H9 (cell line): Measurements from ENCODE around the gene SLC37A4. TPM values are rescaled to one million over a fixed set of nuclear protein-coding genes. Genes with fewer than 3 reads are reported as not detected.

ENCODE experiments used
- DNase-seq: peaks from one replicate; pipeline ENCODE4 v3.0.0-alpha.2; 2017
- H2AFZ ChIP-seq: one replicate; pipeline ENCODE4 v1.6.1; 2013; ENCODE audit warnings: mild to moderate bottlenecking, low read length, control low read depth, moderate library complexity
- H2AK5ac ChIP-seq: 2 replicates; pipeline ENCODE4 v1.6.1; 2013; ENCODE audit warnings: low read length, control low read depth, mixed read lengths; ENCODE audit not compliant: insufficient read length
- H2BK120ac ChIP-seq: one replicate; pipeline ENCODE4 v1.6.1; 2013; ENCODE audit warnings: low read depth, mild to moderate bottlenecking, low read length, control low read depth, inconsistent platforms; ENCODE audit not compliant: poor library complexity, severe bottlenecking
- H2BK12ac ChIP-seq: 2 replicates; pipeline ENCODE4 v1.6.1; 2013; ENCODE audit warnings: low read length, control low read depth, mixed read lengths, low read depth; ENCODE audit not compliant: insufficient read length
- H2BK15ac ChIP-seq: 2 replicates; pipeline ENCODE4 v1.6.1; 2013; ENCODE audit warnings: low read depth, low read length, control low read depth
- H2BK20ac ChIP-seq: one replicate; pipeline ENCODE4 v1.6.1; 2013; ENCODE audit warnings: low read depth, mild to moderate bottlenecking, low read length, control low read depth, inconsistent platforms; ENCODE audit not compliant: poor library complexity, severe bottlenecking
- H2BK5ac ChIP-seq: 2 replicates; pipeline ENCODE4 v1.6.1; 2013; ENCODE audit warnings: low read length, control low read depth, mixed read lengths; ENCODE audit not compliant: insufficient read length
- H3K14ac ChIP-seq: 2 replicates; pipeline ENCODE4 v1.6.1; 2013; ENCODE audit warnings: low read length, control low read depth; ENCODE audit not compliant: insufficient read depth
- H3K18ac ChIP-seq: 2 replicates; pipeline ENCODE4 v1.6.1; 2013; ENCODE audit warnings: low read depth, mild to moderate bottlenecking, mixed read lengths, low read length, control low read depth; ENCODE audit not compliant: insufficient read length
- H3K23ac ChIP-seq: 2 replicates; pipeline ENCODE4 v1.6.1; 2013; ENCODE audit warnings: low read length, control low read depth, mixed read lengths, low read depth; ENCODE audit not compliant: insufficient read length
- H3K23me2 ChIP-seq: 2 replicates; pipeline ENCODE4 v1.6.1; 2013; ENCODE audit warnings: low read depth, mild to moderate bottlenecking, mixed read lengths, low read length, control low read depth; ENCODE audit not compliant: insufficient read length, poor library complexity, severe bottlenecking
- H3K27ac ChIP-seq: 2 replicates; pipeline ENCODE4 v1.5.1; 2013; ENCODE audit warnings: low read length, control low read depth, mixed read lengths, low read depth; ENCODE audit not compliant: insufficient read length
- H3K27me3 ChIP-seq: 2 replicates; pipeline ENCODE4 v1.6.1; 2013; ENCODE audit warnings: low read length, control low read depth, inconsistent platforms; ENCODE audit not compliant: insufficient read depth
- H3K4ac ChIP-seq: 2 replicates; pipeline ENCODE4 v1.6.1; 2013; ENCODE audit warnings: low read depth, mild to moderate bottlenecking, control low read depth, inconsistent platforms, low read length, moderate library complexity
- H3K4me1 ChIP-seq: 2 replicates; pipeline ENCODE4 v1.6.1; 2013; ENCODE audit warnings: low read length, control low read depth, inconsistent platforms; ENCODE audit not compliant: insufficient read depth
- H3K4me2 ChIP-seq: 2 replicates; pipeline ENCODE4 v1.6.1; 2013; ENCODE audit warnings: low read length, control low read depth, mixed read lengths; ENCODE audit not compliant: insufficient read length, insufficient read depth
- H3K56ac ChIP-seq: 2 replicates; pipeline ENCODE4 v1.6.1; 2013; ENCODE audit warnings: low read depth, mild to moderate bottlenecking, mixed read lengths, low read length, control low read depth; ENCODE audit not compliant: insufficient read length
- H3K79me1 ChIP-seq: 2 replicates; pipeline ENCODE4 v1.6.1; 2013; ENCODE audit warnings: low read depth, mild to moderate bottlenecking, moderate library complexity, low read length, control low read depth, inconsistent platforms; ENCODE audit not compliant: insufficient read depth, poor library complexity, severe bottlenecking
- H3K79me2 ChIP-seq: 2 replicates; pipeline ENCODE4 v1.6.1; 2013; ENCODE audit warnings: low read length, control low read depth, inconsistent platforms; ENCODE audit not compliant: insufficient read depth
- H3K9ac ChIP-seq: 2 replicates; pipeline ENCODE4 v1.6.1; 2013; ENCODE audit warnings: low read length, control low read depth, mixed read lengths; ENCODE audit not compliant: insufficient read length; ENCODE audit errors: extremely low read depth
- H3K9me3 ChIP-seq: one replicate; pipeline ENCODE4 v1.6.1; 2013; ENCODE audit warnings: low read depth, low read length, inconsistent platforms; ENCODE audit not compliant: control insufficient read depth
- H3T11ph ChIP-seq: one replicate; pipeline ENCODE4 v1.6.1; 2013; ENCODE audit warnings: mild to moderate bottlenecking, low read length, control low read depth, inconsistent platforms
- H4K20me1 ChIP-seq: one replicate; pipeline ENCODE4 v1.6.1; 2013; ENCODE audit not compliant: control insufficient read depth, insufficient read length, insufficient read depth
- H4K5ac ChIP-seq: 2 replicates; pipeline ENCODE4 v1.6.1; 2013; ENCODE audit warnings: low read depth, mild to moderate bottlenecking, mixed read lengths, low read length, control low read depth; ENCODE audit not compliant: insufficient read length
- H4K8ac ChIP-seq: replicated peaks from 2 replicates; pipeline ENCODE4 v1.6.1; 2013; ENCODE audit warnings: low read length, control low read depth, mixed read lengths, low read depth; ENCODE audit not compliant: insufficient read length
- H4K91ac ChIP-seq: 2 replicates; pipeline ENCODE4 v1.6.1; 2013; ENCODE audit warnings: low read depth, mild to moderate bottlenecking, moderate library complexity, mixed read lengths, low read length, control low read depth; ENCODE audit not compliant: insufficient read length
- H3K27ac Mint-ChIP-seq, 3 experiments: 2 replicates in 2 of 3; 3 replicates in 1 of 3; pipeline ENCODE4 v1.8.0; 2020 to 2021; ENCODE audit warnings: mixed read lengths in 3 of 3, mild to moderate bottlenecking in 1 of 3, moderate library complexity in 1 of 3
- H3K27me3 Mint-ChIP-seq: 2 replicates; pipeline ENCODE4 v1.8.0; 2021; ENCODE audit warnings: low read depth, mild to moderate bottlenecking, moderate library complexity, mixed read lengths
- H3K36me3 Mint-ChIP-seq, 3 experiments: 2 replicates in 2 of 3; 3 replicates in 1 of 3; pipeline ENCODE4 v1.8.0; 2020 to 2021; ENCODE audit warnings: low read depth in 3 of 3, mixed read lengths in 3 of 3; ENCODE audit not compliant: insufficient read depth in 1 of 3
- H3K4me1 Mint-ChIP-seq, 2 experiments: 2 replicates each; pipeline ENCODE4 v1.8.0; 2020; ENCODE audit warnings: mixed read lengths in 2 of 2
- H3K4me3 Mint-ChIP-seq, 2 experiments: 2 replicates in 1 of 2; 3 replicates in 1 of 2; pipeline ENCODE4 v1.8.0; 2020 to 2021; ENCODE audit warnings: mild to moderate bottlenecking in 2 of 2, mixed read lengths in 2 of 2, moderate library complexity in 1 of 2
- H3K9me3 Mint-ChIP-seq, 2 experiments: 2 replicates in 1 of 2; 3 replicates in 1 of 2; pipeline ENCODE4 v1.8.0; 2020; ENCODE audit warnings: mild to moderate bottlenecking in 2 of 2, mixed read lengths in 2 of 2, moderate library complexity in 1 of 2
- WGBS: extraction: QIAGEN DNeasy Blood & Tissue Kit; methylation state at CpG from one replicate; pipeline ENCODE4 v1.1.7; 2013; ENCODE audit warnings: missing lambda C conversion rate, low lambda C conversion rate, mixed read lengths; ENCODE audit not compliant: insufficient read length; ENCODE audit errors: extremely low coverage; 5-methylcytosine and 5-hydroxymethylcytosine counted together
- total RNA-seq: library from RNA; stranded (reverse); gene quantifications from 2 replicates; pipeline ENCODE4 v1.2.1, GENCODE V29; 2021
- TF ChIP-seq, protein P1 (sequence below): fragments of 200-600 bp; sonication (generic); conservative IDR thresholded peaks from 3 replicates; pipeline ENCODE4 v1.8.0; 2021; ENCODE audit warnings: antibody characterized with exemption, mild to moderate bottlenecking

Gene SLC37A4
- total RNA-seq, 1 experiment from 2014 or later: 41.0 TPM

DNA sequence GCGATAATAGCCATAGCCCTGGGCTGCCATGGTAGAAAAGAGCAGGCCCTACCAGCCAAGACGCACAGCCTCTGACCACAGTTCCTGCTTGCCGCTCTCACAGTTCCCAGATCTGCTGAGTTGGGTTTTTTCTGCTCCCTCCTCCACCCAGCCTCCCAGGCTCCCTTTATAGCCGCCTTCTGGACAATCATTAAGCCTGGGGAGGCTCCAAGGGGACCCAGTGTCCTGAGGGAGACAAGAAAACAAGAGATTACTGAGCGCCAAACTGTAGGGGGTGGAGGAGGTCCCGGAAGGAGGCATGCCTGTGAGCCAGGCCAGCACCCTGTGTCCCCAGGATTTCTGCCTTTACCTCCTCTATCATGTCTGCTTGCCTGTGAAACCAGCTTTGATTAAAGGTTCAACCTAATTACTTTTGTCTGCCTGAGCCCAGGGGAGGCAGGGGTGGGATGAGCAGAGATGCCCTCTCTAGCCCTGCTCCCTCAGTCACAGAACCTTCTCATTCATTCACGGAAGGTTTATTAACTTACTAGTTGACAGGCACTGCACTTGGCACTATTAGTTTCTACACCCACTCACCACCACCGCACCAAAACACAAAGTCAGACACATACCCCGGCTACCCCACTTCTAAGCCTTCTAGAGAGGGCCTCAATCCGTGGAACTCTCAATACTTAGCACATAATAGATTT is 1.2 kb downstream of the SLC37A4 start:
- Histone ChIP-seq H2BK5ac (no peak overlapping the region), H3K23ac (no peak overlapping the region), H3K14ac (no peak overlapping the region), H3K9ac (peak overlapping the region; percentile 80), H4K8ac (no peak overlapping the region), H4K20me1 (no peaks in the 10 kb centered on the region), H2BK12ac (no peak overlapping the region), H3K4me2 (peak overlapping the region; percentile 47), H3K79me2 (no peaks in the 10 kb centered on the region), H2BK15ac (no peak overlapping the region), H3K18ac (no peak overlapping the region), H3K27me3 (no peaks in the 10 kb centered on the region), H3K79me1 (peaks cover 3% of the 10 kb centered on the region), H3T11ph (no peak overlapping the region), H3K4me1 (peaks cover 8% of the 10 kb centered on the region; the same call in 1 of the 2 replicates), H3K4ac (no peak overlapping the region), H2AK5ac (no peak overlapping the region), H2BK120ac (no peak overlapping the region), H3K56ac (no peak overlapping the region), H4K91ac (no peak overlapping the region), H3K23me2 (peaks cover 14% of the 10 kb centered on the region), H2AFZ (no peak overlapping the region), H3K27ac (no peak overlapping the region), H2BK20ac (no peak overlapping the region), H4K5ac (no peak overlapping the region), H3K9me3 (no peaks in the 10 kb centered on the region)
- TF ChIP-seq, protein P1, sequence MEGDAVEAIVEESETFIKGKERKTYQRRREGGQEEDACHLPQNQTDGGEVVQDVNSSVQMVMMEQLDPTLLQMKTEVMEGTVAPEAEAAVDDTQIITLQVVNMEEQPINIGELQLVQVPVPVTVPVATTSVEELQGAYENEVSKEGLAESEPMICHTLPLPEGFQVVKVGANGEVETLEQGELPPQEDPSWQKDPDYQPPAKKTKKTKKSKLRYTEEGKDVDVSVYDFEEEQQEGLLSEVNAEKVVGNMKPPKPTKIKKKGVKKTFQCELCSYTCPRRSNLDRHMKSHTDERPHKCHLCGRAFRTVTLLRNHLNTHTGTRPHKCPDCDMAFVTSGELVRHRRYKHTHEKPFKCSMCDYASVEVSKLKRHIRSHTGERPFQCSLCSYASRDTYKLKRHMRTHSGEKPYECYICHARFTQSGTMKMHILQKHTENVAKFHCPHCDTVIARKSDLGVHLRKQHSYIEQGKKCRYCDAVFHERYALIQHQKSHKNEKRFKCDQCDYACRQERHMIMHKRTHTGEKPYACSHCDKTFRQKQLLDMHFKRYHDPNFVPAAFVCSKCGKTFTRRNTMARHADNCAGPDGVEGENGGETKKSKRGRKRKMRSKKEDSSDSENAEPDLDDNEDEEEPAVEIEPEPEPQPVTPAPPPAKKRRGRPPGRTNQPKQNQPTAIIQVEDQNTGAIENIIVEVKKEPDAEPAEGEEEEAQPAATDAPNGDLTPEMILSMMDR: no peak
- no peak for DNase-seq
- H3K27ac Mint-ChIP-seq: peak overlapping the region in 2 of 3 experiments; percentile 32 to 59; a peak in 6 of 7 replicates
- H3K36me3 Mint-ChIP-seq: peaks cover 21 to 43% (median 42%) of the 10 kb centered on the region in 3 experiments
- no CpG with 5 or more reads among the region's 10 CpGs for WGBS
- peaks cover 22% of the 10 kb centered on the region in 2 experiments for H3K4me1 Mint-ChIP-seq
- H3K4me3 Mint-ChIP-seq: peak overlapping the region; percentile 79 to 83
- no peaks in the 10 kb centered on the region for H3K9me3 Mint-ChIP-seq
- H3K27me3 Mint-ChIP-seq: no peaks in the 10 kb centered on the region; the same call in 1 of the 2 replicates
